ENCODE data around the gene IPO4.

GRCh38 chr14:24155100-24155499 is 33.5 kb downstream of the IPO4 start:
- TF ChIP-seq POLR2AphosphoS5 (IDR thresholded peaks at IDR 0.05; ENCODE audit: borderline replicate concordance, low read depth, low read length) = no peak
- TF ChIP-seq EZH2 (IDR thresholded peaks at IDR 0.05) = no peak
